H1 (cell line): ENCODE results near the gene KLHL30. TPM values are rescaled to one million over a fixed set of nuclear protein-coding genes. Genes with fewer than 3 reads are reported as not detected.

Experiments used
- BCL11A ChIP-seq, 2 experiments: IDR thresholded peaks; one replicate each; pipeline ENCODE4 v1.6.1; 2011; ENCODE audit warnings: low read depth in 2 of 2, low read length in 2 of 2, mild to moderate bottlenecking in 2 of 2
- CHD7 ChIP-seq: fragments of 300-600 bp; sonication (generic); IDR thresholded peaks from 2 replicates; pipeline ENCODE4 v1.7.1; 2012; ENCODE audit warnings: low read length, moderate library complexity, mild to moderate bottlenecking, inconsistent platforms; ENCODE audit not compliant: insufficient replicate concordance
- CTBP2 ChIP-seq: IDR thresholded peaks from 2 replicates; pipeline ENCODE4 v1.7.0; 2011; ENCODE audit warnings: borderline replicate concordance, mild to moderate bottlenecking, moderate library complexity, mixed read lengths, low read length; ENCODE audit not compliant: insufficient read depth, insufficient read length
- GTF2F1 ChIP-seq: IDR thresholded peaks from 2 replicates; pipeline ENCODE4 v1.6.1; 2012; ENCODE audit warnings: low read depth, low read length, improper control_type of control experiment, borderline replicate concordance
- PHF8 ChIP-seq: fragments of 200-600 bp; sonication (generic); conservative IDR thresholded peaks from 2 replicates; pipeline ENCODE4 v1.7.1; 2012; ENCODE audit warnings: low read depth, mild to moderate bottlenecking, inconsistent platforms, low read length, moderate library complexity
- RAD21 ChIP-seq, 2 experiments: IDR thresholded peaks in 1 of 2; conservative IDR thresholded peaks in 1 of 2; 2 replicates each; pipeline ENCODE4 v1.6.1; 2011; ENCODE audit warnings: low read depth in 2 of 2, low read length in 2 of 2, improper control_type of control experiment in 1 of 2, inconsistent platforms in 1 of 2, mild to moderate bottlenecking in 1 of 2, moderate library complexity in 1 of 2
- SIN3A ChIP-seq, 2 experiments: IDR thresholded peaks in 1 of 2; conservative IDR thresholded peaks in 1 of 2; 2 replicates each; pipeline ENCODE4 v1.6.1; 2011 to 2012; ENCODE audit warnings: low read length in 2 of 2, improper control_type of control experiment in 1 of 2, low read depth in 1 of 2, mild to moderate bottlenecking in 1 of 2
- polyA plus RNA-seq, 7 experiments: library from polyadenylated mRNA; depleted of rRNA in 3 of 7; stranded (reverse) in 5 of 7; unstranded in 2 of 7; fragments of >200 nt in 5 of 7; fragments of 200-250 nt in 2 of 7; gene quantifications; 1 replicate in 5 of 7; 2 replicates in 1 of 7; 4 replicates in 1 of 7; pipeline versions ENCODE4 v1.2.1 to v1.2.3, GENCODE V29; 2011 to 2013; ENCODE audit warnings: missing spikeins in 2 of 7, mixed read lengths in 2 of 7
- total RNA-seq: library from RNA; stranded (reverse); fragmentation: NEBNext Ultra II Directional; extraction: Animal tissue kit (Norgen Biotek cat#: 25700); gene quantifications from 2 replicates; pipeline ENCODE4 v1.2.1, GENCODE V29; 2021

KLHL30 gene
- total and polyA plus RNA-seq, 2 of the 8 experiments (the other 6 are each of a cell fraction or from before 2014, with no cell fraction given): not detected

GRCh38 chr2:238167761-238168160 is 29.3 kb downstream of the KLHL30 start (continued):
- TF ChIP-seq CHD7: no peak
- TF ChIP-seq RAD21 (IDR thresholded peaks at IDR 0.05 in 1 of 2, conservative IDR thresholded peaks at IDR 0.05 in 1 of 2; ENCODE audit: low read depth in 2 of 2, low read length in 2 of 2): no peak
- TF ChIP-seq CTBP2: no peak
- TF ChIP-seq PHF8: no peak
- no peak for TF ChIP-seq GTF2F1
- no peak for TF ChIP-seq BCL11A (IDR thresholded peaks at IDR 0.05; ENCODE audit: low read depth in 2 of 2, low read length in 2 of 2)
- TF ChIP-seq SIN3A (conservative IDR thresholded peaks at IDR 0.05 in 1 of 2, IDR thresholded peaks at IDR 0.05 in 1 of 2; ENCODE audit: low read depth in 1 of 2, low read length in 2 of 2): no peak
